CD1c-positive myeloid dendritic cell (primary cell): ENCODE data around the gene RGSL1.
"Not testable (repeated sequence)": the region's sequence is repeated elsewhere in the genome, so short reads cannot be mapped to it uniquely, and the experiment has no call there.

ENCODE experiments used
- DNase-seq: peaks from one replicate; pipeline ENCODE4 v3.0.0-alpha.2; 2016; ENCODE audit errors: extremely low spot score

Gene RGSL1

GRCh38 chr1:182446033-182446669 is 3.8 kb upstream of the RGSL1 start:
- DNase-seq: peak; percentile 45

DNA sequence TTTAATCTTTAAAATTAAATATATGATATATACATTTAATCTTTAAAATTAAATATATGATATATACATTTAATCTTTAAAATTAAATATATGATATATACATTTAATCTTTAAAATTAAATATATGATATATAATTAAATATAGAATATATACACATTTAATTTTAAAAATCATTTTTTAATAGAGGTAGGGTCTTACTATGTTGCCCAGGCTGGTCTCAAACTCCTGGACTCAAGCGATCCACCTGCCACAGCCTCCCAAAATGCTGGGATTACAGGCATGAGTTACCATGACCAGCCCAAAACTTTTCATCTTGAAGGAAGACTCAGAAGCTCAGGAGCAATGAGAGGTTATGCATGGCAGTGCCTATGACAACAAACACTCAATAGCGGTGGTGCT is 2.8 kb upstream of the RGSL1 start:
- DNase-seq: not testable (repeated sequence)

- no peak for DNase-seq
Measured at GRCh38 chr1:182447660-182448059, 2.3 kb upstream of the RGSL1 start.

GRCh38 chr1:182453631-182454030 is 3.7 kb downstream of the RGSL1 start:
- DNase-seq: no peak

DNA sequence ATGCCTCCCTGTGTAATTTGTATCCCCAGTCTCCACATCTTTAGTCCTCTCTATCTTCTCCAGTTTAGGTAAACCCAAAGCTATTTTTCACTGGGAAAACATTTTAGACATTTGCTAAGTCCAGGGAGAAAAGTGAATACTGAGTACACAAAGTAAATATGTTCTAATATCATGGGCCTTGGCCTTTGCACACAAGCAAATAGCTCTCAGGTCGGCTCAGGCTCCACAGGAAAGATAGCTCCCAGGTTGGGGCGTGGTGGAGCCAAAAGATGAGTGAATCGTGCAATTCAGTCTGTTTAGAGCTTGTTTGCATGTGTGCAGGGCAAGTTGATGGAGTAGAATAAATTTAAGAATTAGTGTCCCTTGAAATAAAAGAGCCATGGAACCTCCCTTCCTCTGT is 7.9 kb downstream of the RGSL1 start:
- DNase-seq: no peak

- DNase-seq: no peak
Measured at GRCh38 chr1:182459949-182460348, 10.0 kb downstream of the RGSL1 start.

DNA sequence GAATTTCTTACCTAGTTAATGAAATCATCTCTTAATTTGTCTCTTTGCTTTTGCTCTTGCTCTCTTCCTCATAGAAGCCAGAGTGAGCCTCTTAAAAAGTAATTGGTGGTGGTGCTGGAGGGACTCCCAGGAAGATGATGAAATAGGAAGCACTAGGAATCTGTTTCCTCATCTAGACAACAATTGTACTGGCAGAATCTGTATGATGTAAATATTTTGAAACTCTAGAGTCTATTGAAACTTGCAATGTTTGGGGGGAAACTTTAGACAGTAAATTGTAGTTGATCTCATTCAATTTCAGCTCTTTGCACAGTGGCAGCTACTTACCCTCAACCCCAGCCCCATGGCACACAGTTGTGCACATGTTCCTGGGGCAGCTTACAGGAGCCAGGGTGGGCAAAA is 10.6 kb downstream of the RGSL1 start:
- DNase-seq: peak; percentile 6

DNA sequence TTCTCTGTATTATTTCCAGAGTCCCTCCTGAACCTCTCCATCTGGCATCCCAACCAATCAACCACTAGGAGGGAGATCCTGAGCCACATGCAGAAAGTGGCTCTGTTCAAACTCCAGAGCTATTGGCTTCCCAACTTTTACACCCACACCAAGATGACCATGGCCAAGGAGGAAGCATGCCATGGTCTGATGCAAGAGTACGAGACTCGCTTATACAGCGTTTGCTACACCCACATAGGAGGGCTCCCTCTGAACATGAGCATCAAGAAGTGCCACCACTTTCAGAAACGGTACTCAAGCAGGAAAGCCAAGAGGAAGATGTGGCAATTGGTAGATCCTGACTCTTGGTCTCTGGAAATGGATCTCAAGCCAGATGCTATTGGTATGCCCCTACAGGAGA is 23.6 kb downstream of the RGSL1 start:
- peak; percentile 68 for DNase-seq

DNA sequence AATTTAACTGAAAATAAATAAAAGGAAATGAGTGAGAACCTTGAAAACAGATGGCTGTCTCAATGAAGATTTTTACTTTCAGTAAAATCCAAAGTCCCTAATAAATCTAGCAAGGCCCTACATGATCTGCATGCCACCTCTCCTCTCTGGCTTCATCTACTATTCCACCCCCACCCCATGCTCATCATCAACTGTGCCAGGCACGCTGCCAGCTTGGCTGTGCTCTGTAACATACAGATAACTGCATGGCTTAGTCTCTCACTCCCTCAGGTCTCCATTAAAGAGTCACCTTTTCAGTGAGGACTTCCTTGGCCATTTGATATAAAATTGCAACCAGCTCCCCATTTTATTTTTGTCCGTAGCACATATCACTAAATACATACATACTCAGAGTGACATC is 26.7 kb downstream of the RGSL1 start:
- no peak for DNase-seq

GRCh38 chr1:182478238-182478637 is 28.3 kb downstream of the RGSL1 start:
- no peak for DNase-seq

GRCh38 chr1:182484067-182484466 is 34.1 kb downstream of the RGSL1 start:
- DNase-seq: no peak

DNA sequence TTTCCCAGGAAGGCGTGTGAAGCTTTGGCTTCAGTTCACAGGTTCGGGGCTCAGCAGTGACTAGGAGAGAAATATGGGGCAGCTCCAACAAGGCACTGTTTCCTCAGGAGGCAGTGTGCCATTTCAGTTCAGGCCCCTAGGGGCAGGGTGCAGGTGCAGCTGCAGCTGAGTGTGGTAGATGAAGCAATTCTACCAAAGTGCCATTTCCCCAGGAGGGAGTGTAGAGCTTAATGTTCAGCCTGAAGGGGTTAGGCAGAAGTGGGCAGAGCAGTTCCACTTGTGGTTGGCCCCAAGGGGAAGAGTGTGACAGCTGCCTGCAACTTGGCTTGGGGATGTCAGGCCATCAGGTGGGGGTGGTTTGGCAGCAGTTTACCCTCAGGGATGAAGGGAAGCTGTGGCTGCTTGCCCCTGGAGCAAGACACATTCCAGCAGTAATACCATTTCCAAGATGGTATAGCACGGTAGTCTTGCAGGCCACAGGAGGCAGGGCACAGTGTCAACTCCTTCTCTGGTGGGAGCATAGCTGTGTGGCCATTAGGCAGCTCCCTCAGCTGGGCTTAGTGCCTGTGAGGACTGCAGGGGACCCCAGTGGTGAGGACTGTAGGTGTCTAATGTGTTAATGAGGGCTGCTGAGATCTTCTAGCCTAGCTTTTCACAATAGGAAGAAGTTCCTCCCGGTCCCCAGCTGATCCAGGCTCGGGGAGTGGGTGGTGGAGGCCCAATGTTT is 34.7 kb downstream of the RGSL1 start:
- DNase-seq: peak; percentile 57

GRCh38 chr1:182485861-182486260 is 35.9 kb downstream of the RGSL1 start:
- no peak for DNase-seq

GRCh38 chr1:182488803-182489202 is 38.9 kb downstream of the RGSL1 start:
- DNase-seq: no peak

DNA sequence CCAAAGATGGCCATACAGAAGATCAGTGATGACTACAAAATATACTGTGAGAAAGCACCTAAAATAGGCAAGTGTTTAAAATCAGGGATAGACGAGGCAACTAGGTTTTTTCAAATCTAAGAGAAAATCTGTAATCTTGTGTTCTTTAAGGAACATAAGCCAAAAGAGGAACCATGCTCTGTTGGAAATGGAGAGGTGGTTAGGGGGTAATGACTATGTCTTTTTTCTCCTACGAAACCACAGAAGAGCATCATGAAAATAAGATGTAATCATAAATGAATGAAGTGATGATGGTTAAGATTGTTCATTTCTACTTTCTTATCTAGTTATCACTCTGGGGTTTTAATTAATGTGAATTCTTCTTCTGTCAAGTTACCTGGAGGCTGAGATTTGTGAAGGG is 43.1 kb downstream of the RGSL1 start:
- DNase-seq: peak; percentile 37

DNA sequence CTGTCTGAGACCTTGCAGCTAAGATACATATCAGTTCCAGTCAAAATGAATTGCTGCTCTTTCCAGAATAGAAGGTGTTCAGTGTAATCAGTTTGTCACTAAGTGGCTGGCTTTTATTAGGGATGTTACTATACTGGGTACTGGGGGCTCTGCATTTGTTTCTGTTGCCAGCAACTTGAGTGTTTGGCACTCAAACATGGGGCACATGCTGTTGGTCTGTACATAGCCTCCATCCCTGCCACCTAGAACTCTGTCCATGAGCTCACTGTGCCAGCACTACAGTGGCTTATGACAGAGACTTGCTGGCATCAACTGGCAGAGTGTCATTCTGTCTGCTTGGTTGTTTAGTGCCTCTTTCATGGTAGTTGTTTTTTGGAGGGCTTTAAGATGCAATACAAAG is 45.1 kb downstream of the RGSL1 start:
- no peak for DNase-seq

- DNase-seq: no peak
Measured at GRCh38 chr1:182495693-182496092, 45.7 kb downstream of the RGSL1 start.

- no peak for DNase-seq
Measured at GRCh38 chr1:182507685-182508084, 57.7 kb downstream of the RGSL1 start.

DNA sequence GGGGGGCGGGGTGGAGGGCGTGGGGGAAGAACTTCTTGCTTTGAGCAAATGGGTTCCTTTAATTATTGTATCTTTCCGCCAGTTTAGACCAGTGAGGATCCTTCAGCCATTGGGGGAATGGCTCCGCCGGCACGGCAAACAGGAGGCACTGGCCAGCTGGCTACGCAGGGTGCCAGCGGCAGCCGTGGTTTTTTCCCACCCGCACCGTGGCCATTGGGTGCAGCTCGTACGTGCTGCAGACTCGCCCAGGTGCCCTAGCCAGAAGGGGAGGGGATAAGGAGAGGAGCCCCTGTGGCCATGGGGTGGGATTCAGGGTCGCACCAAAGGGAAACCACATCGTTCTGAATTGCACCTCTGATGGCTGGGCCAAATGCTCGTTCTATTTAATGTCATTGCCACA is 65.6 kb downstream of the RGSL1 start:
- no peak for DNase-seq

- DNase-seq: no peak
Measured at GRCh38 chr1:182520736-182521135, 70.8 kb downstream of the RGSL1 start.

GRCh38 chr1:182525342-182525741 is 75.4 kb downstream of the RGSL1 start:
- DNase-seq: no peak

DNA sequence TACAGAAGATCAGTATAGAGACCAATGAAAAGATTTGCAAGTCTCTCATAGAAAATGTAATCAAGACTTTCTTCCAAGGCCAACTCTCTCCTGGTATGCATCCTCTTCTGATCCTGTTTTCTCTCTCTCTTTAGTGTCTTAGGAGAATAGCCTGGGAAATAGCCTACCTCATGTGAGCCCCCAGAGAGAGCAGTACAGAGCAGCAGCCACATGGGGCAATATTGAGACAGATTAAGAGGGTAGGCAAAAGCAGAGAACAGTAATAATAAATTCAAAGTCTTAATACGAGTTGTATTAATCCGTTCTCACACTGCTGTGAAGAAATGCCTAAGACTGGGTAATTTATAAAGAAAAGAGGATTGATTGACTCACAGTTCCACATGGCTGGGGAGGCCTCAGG is 77.7 kb downstream of the RGSL1 start:
- no peak for DNase-seq

DNA sequence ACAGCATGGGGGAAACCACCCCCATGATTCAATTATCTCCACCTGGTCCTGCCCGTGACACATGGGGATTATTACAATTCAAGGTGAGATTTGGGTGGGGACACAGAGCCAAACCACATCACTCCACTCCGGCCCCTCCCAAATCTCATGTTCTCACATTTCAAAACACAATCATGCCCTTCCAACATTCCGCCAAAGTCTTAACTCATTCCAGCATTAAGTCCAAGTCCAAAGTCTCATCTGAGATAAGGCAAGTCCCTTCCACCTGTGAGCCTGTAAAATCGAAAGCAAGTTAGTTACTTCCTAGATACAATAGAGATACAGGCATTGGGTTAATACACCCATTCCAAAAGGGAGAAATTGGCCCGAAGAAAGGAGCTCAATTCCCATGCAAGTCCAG is 78.3 kb downstream of the RGSL1 start:
- not testable (repeated sequence) for DNase-seq

DNA sequence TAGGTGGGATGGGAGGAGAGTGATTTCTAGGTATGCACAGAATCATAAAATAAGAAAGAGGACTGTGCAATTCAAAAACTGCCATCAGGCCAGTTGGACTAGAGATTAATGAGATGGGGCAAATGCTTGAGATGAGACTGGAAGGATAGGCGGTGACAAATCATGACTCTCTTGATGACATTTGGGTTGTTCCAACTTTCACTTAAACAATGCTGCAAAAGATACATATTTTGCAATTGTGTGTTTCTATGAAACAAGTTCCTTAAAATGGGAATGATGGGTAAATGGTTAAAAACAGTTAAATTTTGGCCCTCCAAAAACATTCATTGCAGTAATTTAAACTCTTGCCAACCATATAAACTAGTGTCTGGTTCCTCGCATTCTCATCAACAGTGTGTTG is 84.0 kb downstream of the RGSL1 start:
- DNase-seq: no peak
